Measurements from ENCODE around the gene WNT16. TPM values are rescaled to one million over a fixed set of nuclear protein-coding genes. Genes with fewer than 3 reads are reported as not detected.

Gene WNT16
- total RNA-seq, 2 donors from 2014 or later = 0.57 to 0.93 TPM

DNA sequence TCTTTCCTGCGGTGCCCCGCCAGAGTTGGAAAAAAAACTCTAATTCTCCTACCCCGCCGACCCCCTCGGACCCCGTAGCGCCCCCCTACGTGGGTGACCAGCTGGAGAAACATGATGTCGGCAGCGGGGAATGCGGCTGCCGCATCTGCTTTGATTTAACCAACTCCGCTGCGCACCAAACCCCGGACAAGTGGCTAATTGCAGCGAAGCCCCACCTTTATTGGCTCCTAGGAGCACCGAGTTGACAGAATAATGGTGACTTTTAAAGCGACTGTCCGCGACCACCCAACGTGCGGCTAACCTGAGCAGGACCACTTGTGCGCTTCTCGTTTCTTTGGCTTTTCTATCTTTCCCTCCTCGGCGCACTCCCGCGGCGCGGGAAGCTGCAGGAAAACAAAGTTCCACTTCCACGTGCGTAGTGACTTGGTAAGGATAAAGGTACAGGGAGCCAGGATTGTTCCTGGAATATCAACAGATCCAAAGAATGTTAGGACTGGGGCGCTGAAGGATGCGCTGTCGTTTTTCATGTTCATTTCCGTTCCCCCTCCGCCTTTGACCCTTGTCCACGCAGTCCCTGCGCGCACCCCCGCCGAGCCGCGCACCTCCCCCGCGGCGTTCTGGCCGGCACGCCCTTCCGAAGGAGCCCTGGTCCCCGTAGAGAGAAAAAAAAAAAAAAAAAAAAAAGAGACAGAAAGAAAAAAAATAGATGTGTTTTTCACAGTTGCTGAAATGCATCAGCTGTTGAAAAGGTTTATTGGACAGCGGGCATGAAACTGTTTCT lies 1.4 kb downstream of the WNT16 start:
- TF ChIP-seq, protein P1, sequence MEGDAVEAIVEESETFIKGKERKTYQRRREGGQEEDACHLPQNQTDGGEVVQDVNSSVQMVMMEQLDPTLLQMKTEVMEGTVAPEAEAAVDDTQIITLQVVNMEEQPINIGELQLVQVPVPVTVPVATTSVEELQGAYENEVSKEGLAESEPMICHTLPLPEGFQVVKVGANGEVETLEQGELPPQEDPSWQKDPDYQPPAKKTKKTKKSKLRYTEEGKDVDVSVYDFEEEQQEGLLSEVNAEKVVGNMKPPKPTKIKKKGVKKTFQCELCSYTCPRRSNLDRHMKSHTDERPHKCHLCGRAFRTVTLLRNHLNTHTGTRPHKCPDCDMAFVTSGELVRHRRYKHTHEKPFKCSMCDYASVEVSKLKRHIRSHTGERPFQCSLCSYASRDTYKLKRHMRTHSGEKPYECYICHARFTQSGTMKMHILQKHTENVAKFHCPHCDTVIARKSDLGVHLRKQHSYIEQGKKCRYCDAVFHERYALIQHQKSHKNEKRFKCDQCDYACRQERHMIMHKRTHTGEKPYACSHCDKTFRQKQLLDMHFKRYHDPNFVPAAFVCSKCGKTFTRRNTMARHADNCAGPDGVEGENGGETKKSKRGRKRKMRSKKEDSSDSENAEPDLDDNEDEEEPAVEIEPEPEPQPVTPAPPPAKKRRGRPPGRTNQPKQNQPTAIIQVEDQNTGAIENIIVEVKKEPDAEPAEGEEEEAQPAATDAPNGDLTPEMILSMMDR (conservative IDR thresholded peaks at IDR 0.05) = no peak
- Histone ChIP-seq H3K27ac (ENCODE audit: low read depth, low read length) (no peak overlapping the region), H3K9ac (ENCODE audit: extremely low read depth, low read length, poor library complexity, severe bottlenecking) (peak overlapping the region; percentile 40), H3K36me3 (ENCODE audit: control insufficient read depth, insufficient read depth, low read length) (no peaks in the 10 kb centered on the region), H3K9me3 (ENCODE audit: control insufficient read depth, low read length) (no peaks in the 10 kb centered on the region), H3K4me1 (ENCODE audit: control insufficient read depth, insufficient read depth, low read length) (no peaks in the 10 kb centered on the region), H3K4me3 (ENCODE audit: low read length) (peak overlapping the region; percentile 83), H3K27me3 (ENCODE audit: control insufficient read depth, insufficient read depth, low read length, poor library complexity, severe bottlenecking) (peaks cover 51% of the 10 kb centered on the region)
- Mint-ChIP-seq H3K27ac (no peak overlapping the region), H3K4me3 (peak overlapping the region; percentile 63), H3K27me3 (ENCODE audit: insufficient read depth) (peaks cover 58% of the 10 kb centered on the region), H3K36me3 (ENCODE audit: low read depth) (no peaks in the 10 kb centered on the region), H3K4me1 (peaks cover 14% of the 10 kb centered on the region), H3K9me3 (no peaks in the 10 kb centered on the region)
- peak; percentile 75 for DNase-seq
- 0 to 2% methylated on average over 10 to 52 of the region's 52 CpGs for WGBS, 2 experiments (ENCODE audit: insufficient coverage in 1 of 2, insufficient read length in 1 of 2)

GRCh38 chr7:121331048-121331447 lies 2.2 kb downstream of the WNT16 start:
- Histone ChIP-seq H3K27me3 (ENCODE audit: control insufficient read depth, insufficient read depth, low read length, poor library complexity, severe bottlenecking) (peaks cover 51% of the 10 kb centered on the region), H3K27ac (ENCODE audit: low read depth, low read length) (no peak overlapping the region), H3K9me3 (ENCODE audit: control insufficient read depth, low read length) (no peaks in the 10 kb centered on the region), H3K4me3 (ENCODE audit: low read length) (no peak overlapping the region), H3K9ac (ENCODE audit: extremely low read depth, low read length, poor library complexity, severe bottlenecking) (no peak overlapping the region), H3K4me1 (ENCODE audit: control insufficient read depth, insufficient read depth, low read length) (no peaks in the 10 kb centered on the region), H3K36me3 (ENCODE audit: control insufficient read depth, insufficient read depth, low read length) (no peaks in the 10 kb centered on the region)
- WGBS, 2 experiments (ENCODE audit: insufficient coverage in 1 of 2, insufficient read length in 1 of 2) = 86% methylated on average over 4 of the region's 4 CpGs; no CpG with 5 or more reads in 1 of the 2 experiments
- Mint-ChIP-seq H3K27ac (no peak overlapping the region), H3K9me3 (no peaks in the 10 kb centered on the region), H3K27me3 (ENCODE audit: insufficient read depth) (peaks cover 58% of the 10 kb centered on the region), H3K4me1 (peaks cover 14% of the 10 kb centered on the region), H3K36me3 (ENCODE audit: low read depth) (no peaks in the 10 kb centered on the region), H3K4me3 (no peak overlapping the region)
- TF ChIP-seq, protein P1 (conservative IDR thresholded peaks at IDR 0.05) = no peak
- DNase-seq = no peak

GRCh38 chr7:121331574-121331973 lies 2.8 kb downstream of the WNT16 start:
- H3K36me3 Mint-ChIP-seq (ENCODE audit: low read depth) = no peaks in the 10 kb centered on the region
- peaks cover 53% of the 10 kb centered on the region for H3K27me3 Mint-ChIP-seq (ENCODE audit: insufficient read depth)
- peaks cover 14% of the 10 kb centered on the region for H3K4me1 Mint-ChIP-seq
- H3K9me3 Mint-ChIP-seq = no peaks in the 10 kb centered on the region
- no peaks in the 10 kb centered on the region for H3K9me3 ChIP-seq (ENCODE audit: control insufficient read depth, low read length)
- no peak overlapping the region for H3K4me3 Mint-ChIP-seq
- H3K36me3 ChIP-seq (ENCODE audit: control insufficient read depth, insufficient read depth, low read length) = no peaks in the 10 kb centered on the region
- no peaks in the 10 kb centered on the region for H3K4me1 ChIP-seq (ENCODE audit: control insufficient read depth, insufficient read depth, low read length)
- 74 to 94% methylated on average over 5 of the region's 5 CpGs for WGBS, 2 experiments (ENCODE audit: insufficient coverage in 1 of 2, insufficient read length in 1 of 2)
- H3K27me3 ChIP-seq (ENCODE audit: control insufficient read depth, insufficient read depth, low read length, poor library complexity, severe bottlenecking) = peaks cover 51% of the 10 kb centered on the region
- no peak overlapping the region for H3K9ac ChIP-seq (ENCODE audit: extremely low read depth, low read length, poor library complexity, severe bottlenecking)
- H3K27ac Mint-ChIP-seq = no peak overlapping the region
- DNase-seq = no peak
- H3K4me3 ChIP-seq (ENCODE audit: low read length) = no peak overlapping the region
- TF ChIP-seq, protein P1 (conservative IDR thresholded peaks at IDR 0.05) = no peak
- H3K27ac ChIP-seq (ENCODE audit: low read depth, low read length) = no peak overlapping the region

Measured in endodermal cell (in vitro differentiated cells).